Omental fat pad (tissue), 4 donors: ENCODE results near the gene POPDC2. TPM values are rescaled to one million over a fixed set of nuclear protein-coding genes. Genes with fewer than 3 reads are reported as not detected.
"Not testable (repeated sequence)": the region's sequence is repeated elsewhere in the genome, so short reads cannot be mapped to it uniquely, and the experiment has no call there.

Experiments
- ATAC-seq: fragments of 150-250 bp; one replicate; pipeline ENCODE4 v1.9.1; 2016; ENCODE audit warnings: mild to moderate bottlenecking, moderate library complexity; ENCODE audit not compliant: low FRiP score
- DNase-seq: peaks from one replicate; pipeline ENCODE4 v3.0.0-alpha.2; 2019; ENCODE audit warnings: low spot score
- total RNA-seq, 4 donors: library from RNA; depleted of rRNA; stranded (reverse); fragments of >200 nt; gene quantifications; one replicate each; pipeline ENCODE4 v1.1.0, GENCODE V29; 2016
- TF ChIP-seq, protein P1 (sequence below), 3 donors: fragments of 450-650 bp; IDR thresholded peaks; one replicate each; pipeline ENCODE4 v1.5.1; 2016 to 2017; ENCODE audit warnings: antibody characterized with exemption in 3 of 3, mild to moderate bottlenecking in 3 of 3, moderate library complexity in 2 of 3

The POPDC2 gene
- total RNA-seq, 4 donors from 2014 or later, result 1.3 to 7.1 (median 1.9) TPM

DNA sequence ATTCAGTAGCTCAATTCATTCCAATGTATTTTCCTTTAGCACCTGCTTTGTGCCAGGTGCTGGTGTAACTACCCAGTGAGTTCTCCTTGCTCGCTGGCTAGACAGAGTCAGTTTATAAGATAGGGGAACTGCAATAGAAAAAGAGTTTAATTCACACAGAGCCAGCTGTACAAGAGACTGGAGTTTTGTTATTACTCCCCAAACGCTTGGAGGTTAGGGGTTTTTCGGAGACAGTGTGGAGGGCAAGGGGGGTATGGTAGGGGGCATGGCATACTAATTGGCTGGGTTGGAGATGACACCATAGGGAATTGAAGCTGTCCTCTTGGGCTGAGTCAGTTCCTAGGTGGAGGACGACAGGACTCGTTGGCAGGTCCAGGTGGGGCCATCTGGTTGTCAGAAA is 37.0 kb upstream of the POPDC2 start:
- no peak for DNase-seq
- ATAC-seq, result no peak

DNA sequence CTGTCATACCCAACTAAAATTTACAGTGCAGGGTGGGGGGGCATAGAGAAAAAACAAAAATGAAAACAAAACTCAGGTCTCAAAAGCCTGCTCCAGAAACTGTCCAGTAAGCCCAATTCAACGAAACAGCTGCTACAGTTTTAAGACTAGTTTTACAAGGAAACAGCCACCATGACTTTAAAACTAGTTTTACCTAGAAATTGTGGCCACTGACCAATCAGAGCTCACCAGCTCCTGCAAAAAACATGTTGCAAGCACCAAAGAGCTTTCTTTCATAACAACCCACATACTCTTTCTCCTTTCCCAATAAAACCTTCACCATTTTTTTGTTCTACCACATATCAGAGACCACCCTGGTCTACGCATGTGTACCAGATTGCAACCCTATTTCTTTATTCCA is 35.1 kb upstream of the POPDC2 start:
- no peak for DNase-seq
- TF ChIP-seq, protein P1, sequence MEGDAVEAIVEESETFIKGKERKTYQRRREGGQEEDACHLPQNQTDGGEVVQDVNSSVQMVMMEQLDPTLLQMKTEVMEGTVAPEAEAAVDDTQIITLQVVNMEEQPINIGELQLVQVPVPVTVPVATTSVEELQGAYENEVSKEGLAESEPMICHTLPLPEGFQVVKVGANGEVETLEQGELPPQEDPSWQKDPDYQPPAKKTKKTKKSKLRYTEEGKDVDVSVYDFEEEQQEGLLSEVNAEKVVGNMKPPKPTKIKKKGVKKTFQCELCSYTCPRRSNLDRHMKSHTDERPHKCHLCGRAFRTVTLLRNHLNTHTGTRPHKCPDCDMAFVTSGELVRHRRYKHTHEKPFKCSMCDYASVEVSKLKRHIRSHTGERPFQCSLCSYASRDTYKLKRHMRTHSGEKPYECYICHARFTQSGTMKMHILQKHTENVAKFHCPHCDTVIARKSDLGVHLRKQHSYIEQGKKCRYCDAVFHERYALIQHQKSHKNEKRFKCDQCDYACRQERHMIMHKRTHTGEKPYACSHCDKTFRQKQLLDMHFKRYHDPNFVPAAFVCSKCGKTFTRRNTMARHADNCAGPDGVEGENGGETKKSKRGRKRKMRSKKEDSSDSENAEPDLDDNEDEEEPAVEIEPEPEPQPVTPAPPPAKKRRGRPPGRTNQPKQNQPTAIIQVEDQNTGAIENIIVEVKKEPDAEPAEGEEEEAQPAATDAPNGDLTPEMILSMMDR (IDR thresholded peaks at IDR 0.05), result no peak
- no peak for ATAC-seq

More for the DNA sequence above, 37.0 kb upstream of the POPDC2 start:
- TF ChIP-seq, protein P1 (IDR thresholded peaks at IDR 0.05), result no peak

DNA sequence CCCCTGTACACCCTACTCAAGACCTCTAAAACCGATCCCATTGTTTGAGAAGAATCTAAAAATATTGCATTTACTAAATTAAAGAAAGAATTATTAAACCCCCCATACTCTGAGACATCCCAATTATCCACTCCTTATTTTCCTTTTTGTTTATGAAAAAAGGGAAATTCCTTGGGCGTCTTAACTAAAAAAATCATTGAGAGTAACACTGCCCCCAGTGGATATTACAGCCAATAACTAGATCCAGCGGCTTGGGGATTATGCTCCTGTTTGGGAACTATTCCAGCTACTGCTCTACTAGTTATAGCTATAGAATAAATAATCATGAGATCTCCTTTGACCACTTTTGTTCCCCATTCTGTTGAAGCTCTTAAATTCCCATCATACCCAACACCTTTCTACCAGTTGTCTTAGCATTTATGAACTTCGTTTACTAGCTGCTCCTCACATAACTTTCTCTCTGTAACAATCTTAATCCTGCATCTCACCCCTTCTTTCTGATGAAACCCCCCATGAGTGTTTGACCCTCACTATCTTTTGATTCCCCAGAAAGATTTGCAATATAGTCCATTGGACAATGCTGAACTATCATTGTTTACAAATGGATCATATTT is 29.8 kb upstream of the POPDC2 start:
- no peak for ATAC-seq
- TF ChIP-seq, protein P1 (IDR thresholded peaks at IDR 0.05), result no peak

DNA sequence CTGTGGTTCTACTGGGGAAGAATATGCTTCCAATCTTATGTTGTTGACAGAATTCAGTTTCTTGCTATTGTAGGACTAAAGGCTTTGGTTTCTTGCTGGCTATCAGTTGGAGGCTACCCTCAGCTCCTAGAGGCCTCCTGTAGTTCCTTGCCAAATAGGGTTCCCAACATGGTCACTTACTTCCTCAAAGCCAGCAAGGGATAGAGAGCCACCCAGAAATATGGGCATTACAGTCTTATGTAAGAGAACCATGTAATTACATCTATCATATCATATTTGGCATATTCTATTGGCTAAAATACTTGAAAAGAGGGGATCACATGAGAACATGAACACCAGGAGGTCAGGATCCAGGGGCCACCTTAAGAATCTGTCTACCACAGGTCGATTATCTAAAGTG is 23.0 kb upstream of the POPDC2 start:
- TF ChIP-seq, protein P1 (IDR thresholded peaks at IDR 0.05), result no peak
- ATAC-seq (no peak), DNase-seq (no peak)

More for the DNA sequence above, 29.8 kb upstream of the POPDC2 start:
- DNase-seq, result no peak

DNA sequence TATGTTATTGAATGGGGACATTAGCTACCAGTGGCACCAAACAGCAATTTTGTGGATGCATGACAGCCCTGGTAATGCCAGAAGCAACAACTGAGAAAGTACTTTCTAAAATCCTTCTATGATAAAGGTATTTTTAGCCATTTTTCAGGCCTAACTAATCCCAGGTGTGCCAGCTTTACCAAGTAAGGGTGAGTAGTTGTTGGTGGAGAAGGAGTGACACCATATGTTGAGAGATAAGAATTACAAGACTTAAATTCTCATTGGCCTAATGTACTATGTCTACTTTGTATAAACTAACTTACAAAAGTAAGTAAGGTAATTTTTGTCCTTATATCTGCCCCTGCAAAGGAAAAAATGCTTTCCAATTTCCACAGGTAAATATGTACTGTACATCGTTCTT is 20.9 kb upstream of the POPDC2 start:
- TF ChIP-seq, protein P1 (IDR thresholded peaks at IDR 0.05), result no peak
- no peak for ATAC-seq
- no peak for DNase-seq

DNA sequence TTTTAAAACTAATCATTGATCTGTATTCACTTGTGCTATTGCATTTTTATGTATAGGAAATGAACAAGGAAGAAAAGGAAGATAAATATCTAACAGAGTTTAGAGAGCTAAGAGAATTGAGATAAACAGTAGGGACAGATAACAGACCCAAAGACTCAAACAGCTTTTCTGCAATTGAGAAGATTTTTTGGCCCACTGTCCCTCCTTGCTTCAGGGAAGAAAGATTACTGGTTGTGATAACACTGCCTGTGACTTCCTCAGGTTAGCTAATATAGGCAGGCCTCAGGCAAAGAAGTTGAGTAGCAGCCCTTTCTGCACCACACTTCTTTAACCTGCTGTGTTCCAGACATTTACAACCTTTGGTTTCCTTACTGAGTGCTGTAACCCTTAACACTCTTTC is 19.5 kb upstream of the POPDC2 start:
- TF ChIP-seq, protein P1 (IDR thresholded peaks at IDR 0.05), result no peak
- ATAC-seq (no peak), DNase-seq (no peak)

DNA sequence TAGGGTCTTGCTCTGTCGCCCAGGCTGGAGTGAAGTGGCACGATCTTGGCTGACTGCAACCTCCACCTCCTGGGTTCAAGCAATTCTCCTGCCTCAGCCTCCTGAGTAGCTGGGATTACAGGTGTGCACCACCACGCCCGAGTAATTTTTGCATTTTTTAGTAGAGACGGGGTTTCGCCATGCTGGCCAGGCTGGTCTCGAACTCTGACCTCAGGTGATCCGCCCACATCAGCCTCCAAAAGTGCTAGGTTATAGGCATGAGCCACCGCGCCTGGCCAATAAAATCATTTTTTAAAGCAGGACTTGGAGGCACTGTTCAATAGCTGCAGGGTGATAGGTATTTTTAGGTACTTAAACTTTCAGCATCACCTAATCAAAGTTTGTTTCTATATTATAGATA is 17.8 kb upstream of the POPDC2 start:
- not testable (repeated sequence) for ATAC-seq, DNase-seq

DNA sequence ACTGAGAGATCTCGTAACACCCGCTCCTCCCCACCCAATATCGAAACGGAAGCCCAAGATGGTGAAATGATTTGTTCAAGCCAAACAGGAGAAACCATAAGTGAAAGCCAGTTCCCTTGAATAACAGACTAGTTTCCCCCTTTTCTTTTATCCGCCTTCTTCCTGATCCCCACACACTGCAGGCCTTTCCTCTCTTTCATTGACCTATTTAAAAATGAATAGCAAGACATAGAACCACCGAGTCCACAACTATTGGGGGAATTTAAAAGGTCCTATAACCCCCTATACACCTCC is 17.2 kb upstream of the POPDC2 start:
- TF ChIP-seq, protein P1 (IDR thresholded peaks at IDR 0.05), result no peak
- ATAC-seq, result no peak
- no peak for DNase-seq
